ENCODE results near the gene EXOC2.

Gene EXOC2

GRCh38 chr6:439641-440167 is 253.2 kb downstream of the EXOC2 start:
- no peak for DNase-seq

GRCh38 chr6:438634-439170 is 254.2 kb downstream of the EXOC2 start:
- DNase-seq: no peak

DNA sequence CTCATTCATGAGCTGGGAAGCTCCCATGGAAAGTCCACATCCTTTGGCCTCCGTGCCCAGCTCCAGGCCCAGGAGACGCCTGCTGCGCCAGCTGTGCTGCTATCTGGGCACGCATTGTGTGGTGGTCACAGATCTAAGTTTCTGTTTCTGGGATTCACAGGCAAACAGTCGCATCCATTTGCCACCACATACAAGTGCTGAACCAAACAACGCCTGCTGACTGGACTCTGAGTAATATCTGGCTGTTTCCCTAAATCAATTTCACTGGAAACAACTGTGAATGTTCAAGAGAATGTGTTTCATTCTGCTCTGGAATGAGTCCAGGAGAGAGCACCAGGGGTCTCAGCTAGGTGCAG is 255.9 kb downstream of the EXOC2 start:
- DNase-seq: no peak

- DNase-seq: no peak
These were observed 256.5 kb downstream of the EXOC2 start for GRCh38 chr6:436308-437036.

DNA sequence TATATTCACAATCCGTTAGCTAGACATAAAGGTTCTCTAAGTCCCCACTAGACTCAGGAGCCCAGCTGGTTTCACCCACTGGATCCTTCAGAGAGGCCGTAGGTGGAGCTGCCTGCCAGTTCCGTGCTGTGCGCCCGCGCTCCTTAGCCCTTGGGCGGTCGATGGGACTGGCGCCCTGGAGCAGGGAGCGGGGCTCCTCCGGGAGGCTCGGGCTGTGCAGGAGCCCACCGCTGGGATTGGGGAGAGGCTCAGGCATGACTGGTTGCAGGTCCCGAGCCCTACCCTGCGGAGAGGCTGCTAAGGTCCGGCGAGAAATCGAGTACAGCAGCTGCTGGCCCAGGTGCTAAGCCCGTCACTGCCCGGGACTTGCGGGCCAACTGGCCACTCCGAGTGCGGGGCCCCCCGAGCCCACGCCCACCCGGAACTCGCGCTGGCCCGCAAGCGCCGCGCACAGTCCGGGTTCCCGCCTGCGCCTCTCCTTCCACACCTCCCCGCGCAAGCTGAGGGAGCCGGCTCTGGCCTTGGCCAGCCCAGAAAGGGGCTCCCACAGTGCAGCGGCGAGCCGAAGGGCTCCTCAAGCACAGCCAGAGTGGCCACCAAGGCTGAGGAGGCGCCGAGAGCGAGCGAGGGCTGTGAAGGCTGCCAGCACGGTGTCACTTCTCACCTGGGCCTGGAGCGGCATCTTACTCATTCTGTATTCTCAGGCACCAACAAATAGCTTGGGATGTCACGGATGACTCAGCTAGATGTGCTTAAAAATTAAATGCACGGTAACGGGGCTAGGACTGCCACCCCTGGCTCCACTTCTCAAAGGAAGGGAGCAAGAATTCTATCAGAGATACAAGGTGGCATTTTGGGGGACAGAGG is 257.3 kb downstream of the EXOC2 start:
- no peak for DNase-seq

All from NCI-H748 treated with DMSO at 0.1 percent for 48 hours (cell line).